UCSD-AML1 (cell line): Measurements from ENCODE around the gene CCDC77.

Experiments used
- DNase-seq: peaks from one replicate; lab custom pipeline; 2025; ENCODE audit not compliant: unreplicated experiment; lab: John Stamatoyannopoulos, UW

Gene CCDC77

GRCh38 chr12:452667-453210 lies 51.3 kb downstream of the CCDC77 start:
- DNase-seq: no peak

- DNase-seq: no peak
Measured at GRCh38 chr12:454833-455232, 53.4 kb downstream of the CCDC77 start.

DNA sequence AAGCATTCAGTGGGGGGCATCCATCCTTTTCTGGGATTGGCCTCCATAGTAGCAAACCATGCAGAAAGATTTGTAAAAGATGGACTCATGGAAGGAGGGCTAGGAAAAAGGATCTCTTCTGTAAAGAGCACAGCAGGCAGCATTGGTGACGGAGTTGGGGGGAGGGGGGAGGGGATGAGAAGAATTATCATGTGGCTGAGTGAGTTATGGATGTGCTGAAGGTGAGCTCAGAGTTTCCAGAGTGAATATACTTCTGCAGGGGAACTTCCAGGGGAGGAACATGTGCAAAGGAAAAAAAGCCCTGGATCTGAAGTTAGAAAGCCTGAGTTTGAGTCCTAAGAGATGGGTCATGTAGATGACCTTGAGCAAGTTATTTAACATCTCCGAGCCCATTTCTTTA lies 54.4 kb downstream of the CCDC77 start:
- DNase-seq: no peak

- DNase-seq: no peak
Measured at GRCh38 chr12:457676-458075, 56.2 kb downstream of the CCDC77 start.

DNA sequence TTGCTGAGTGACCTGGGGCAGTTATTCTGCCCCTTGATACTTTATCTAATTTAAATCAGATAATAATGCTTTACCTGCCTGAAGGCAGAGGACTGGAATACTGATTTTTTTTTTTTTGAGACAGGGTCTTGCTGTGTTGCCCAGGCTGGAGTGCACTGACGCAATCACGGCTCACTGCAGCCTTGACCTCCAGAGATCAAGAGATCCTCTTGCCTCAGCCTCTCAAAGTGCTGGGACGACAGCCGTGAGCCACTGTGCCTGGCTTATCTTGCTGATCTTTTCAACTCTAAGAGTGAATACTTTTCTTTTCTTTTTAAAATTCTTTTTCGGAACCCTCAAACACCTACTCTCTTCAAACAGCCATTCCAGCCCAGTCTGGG lies 57.6 kb downstream of the CCDC77 start:
- no peak for DNase-seq

DNA sequence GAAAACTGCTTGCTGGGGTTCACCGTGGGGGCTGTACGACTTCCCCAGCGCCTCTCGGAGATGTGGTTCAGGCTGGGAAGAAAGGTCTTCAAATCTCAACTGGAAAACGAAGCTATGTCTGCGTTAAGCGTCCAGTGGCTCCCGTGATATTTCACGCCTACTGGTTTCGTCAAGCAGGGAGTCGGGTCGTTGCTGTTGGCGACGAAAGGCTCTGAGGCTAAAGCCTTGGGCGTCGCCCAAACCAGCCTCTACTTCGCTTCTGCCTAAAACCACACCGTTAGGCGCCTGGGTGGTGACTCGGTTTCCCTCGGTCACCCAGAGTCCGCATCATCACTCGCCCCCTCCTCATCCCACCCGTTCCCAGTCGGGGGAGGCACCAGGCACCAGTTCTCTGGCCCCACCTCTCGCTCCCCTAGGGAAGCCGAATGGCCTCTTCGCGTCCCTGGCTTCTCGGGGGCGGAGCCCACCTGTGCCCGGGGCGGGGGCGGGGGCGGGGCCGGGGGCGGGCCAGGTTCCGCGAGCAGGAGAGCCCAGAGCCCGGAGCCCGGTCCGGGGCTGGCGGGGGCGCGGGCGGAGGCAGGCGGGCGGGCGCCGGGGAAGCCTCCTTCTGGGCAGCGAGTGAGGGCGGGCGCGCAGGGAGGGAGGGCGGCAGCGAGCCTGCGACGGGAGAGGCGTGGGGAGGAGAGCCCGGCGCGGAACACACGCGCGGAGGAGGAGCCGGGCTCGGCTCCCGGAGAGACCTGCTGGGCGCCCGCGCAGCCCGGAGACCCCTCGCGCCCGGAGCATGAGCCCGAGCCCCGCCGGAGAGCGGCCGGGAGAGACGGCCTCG lies 58.2 kb downstream of the CCDC77 start, which contains the start of gene B4GALNT3:
Gene B4GALNT3, plus strand, starts transcription at position 510 of the 829 bp plus-strand sequence. CDS start 438 bp downstream, outside the sequence.
- no peak for DNase-seq

DNA sequence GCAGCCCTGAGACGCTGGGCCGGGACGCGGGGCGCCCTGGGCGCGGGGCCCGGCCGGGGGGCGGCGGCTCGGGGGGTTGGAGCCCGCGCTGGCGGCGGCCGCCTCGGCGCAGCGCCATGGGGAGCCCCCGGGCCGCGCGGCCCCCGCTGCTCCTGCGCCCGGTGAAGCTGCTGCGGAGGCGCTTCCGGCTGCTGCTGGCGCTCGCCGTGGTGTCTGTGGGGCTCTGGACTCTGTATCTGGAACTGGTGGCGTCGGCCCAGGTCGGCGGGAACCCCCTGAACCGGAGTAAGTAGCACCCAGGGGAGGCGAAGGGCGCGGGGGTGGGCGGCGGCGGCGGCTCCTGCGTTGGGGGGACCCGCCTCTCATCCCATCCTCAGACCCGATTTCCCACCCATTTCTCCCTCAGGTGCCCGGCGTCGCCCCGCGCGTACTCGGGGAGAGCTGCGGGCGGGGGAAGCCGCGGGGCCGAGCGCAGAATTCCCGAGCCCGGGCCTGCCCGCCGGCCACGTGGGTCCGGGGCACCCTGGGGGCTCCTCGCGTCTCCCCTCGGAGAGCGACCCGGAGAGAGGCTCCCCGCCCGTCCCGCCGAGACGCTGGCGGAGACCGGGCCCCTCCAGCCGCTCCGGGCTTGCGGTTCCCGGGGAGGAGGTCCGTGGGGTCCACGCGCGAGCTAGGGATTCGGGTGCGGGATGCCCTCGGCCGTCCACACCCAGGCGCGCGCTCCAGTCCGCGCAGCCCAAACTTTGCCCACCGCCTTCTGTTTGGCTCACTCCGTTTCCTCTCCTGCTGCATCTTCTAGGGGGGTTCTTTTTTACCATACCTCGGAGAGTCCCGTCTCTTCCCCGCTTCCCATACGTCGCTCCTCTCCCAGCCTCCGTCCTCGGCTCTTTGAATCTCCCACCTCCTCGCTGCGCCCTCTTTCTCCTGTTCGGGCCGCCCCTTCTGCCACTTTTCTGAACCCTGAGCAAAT lies 59.1 kb downstream of the CCDC77 start:
- no peak for DNase-seq

- no peak for DNase-seq
Measured at GRCh38 chr12:461425-461824, 60.0 kb downstream of the CCDC77 start.

DNA sequence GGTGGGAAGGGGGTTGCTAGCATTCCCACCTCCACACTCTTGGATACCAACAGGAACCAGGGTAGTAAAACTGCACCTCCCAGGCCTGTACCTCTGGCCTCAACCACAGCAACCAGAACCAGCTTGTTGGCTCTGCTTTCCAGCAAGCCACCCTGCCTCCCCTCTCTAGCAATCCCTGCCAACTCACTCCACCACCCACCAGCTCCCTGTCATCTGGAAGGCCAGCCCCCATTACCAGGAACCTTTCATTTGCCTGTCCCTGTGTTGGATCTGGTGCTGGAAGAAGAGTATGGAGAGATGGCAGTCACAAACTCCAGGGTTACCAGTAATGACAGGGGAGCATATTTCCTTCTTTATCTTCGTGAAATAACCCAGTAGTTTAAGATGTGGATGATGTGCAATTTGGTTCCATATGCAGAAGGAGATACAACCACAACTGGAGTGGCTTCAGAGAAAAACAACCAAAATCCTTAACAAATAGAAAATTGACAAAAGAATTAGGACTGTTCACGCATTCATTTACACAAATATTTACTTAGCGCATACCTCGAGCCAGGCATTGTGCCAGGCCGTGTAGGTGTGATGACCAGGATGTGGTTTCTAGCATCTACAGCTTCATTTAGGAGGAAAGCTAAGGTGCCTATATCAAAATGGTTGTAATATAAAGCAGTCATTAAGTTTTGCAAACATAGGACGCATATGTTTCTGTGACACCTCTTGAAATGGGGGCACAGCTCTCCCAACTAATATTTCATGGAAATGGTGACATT lies 61.7 kb downstream of the CCDC77 start:
- no peak for DNase-seq

DNA sequence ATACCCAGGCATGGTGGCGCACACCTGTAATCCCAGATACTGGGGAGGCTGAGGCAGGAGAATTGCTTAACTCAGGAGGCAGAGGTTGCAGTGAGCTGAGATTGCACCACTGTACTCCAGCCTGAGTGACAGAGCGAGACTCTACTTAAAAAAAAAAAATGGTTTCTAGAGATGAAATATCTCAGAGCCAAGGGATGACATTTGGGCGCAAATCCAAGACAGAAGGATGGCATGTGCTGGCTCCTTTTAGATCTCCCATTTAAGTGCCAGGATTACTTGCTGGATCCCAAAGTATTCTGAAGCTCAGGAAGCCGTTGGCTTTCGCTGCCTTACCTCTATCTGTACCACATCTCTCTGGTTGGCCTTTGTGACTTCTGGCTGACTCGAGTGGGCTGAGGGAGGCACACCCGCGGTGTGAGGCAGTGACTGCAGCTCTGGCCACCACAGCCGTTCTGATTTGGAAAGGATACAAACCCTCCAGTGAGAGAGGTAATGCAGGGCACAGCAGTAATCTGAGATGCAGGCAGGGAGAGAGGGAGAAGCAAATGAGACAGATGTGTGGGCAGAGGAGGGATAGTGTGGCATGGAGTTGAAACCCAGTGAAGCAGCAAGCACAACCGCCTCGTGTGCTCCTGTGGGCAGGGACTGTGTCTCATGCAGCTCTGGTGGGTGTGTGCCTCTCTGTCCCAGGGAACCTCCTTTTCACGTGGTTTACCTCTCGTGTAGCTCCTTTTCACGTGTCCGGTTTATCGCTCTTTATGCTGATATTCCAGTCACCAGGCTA lies 63.2 kb downstream of the CCDC77 start:
- no peak for DNase-seq

DNA sequence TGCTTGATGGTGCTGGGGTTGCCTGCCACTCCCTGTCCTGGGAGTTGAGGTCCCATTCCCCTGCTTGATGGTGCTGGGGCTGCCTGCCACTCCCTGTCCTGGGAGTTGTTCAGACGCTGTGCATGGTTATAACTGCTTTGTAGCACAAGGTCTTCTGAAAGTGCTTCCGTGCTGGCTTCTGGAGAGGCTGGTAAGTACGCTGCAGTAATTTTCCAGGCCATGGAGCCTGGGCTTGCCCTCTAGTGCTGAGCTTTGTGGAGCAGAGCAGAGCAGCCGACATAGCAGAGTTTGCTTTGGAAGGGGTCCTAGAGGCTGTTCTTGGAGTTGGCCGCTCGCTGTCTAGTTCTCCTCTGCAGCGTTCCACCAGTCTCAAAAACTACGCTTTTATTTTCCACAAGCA lies 64.6 kb downstream of the CCDC77 start:
- DNase-seq: no peak

DNA sequence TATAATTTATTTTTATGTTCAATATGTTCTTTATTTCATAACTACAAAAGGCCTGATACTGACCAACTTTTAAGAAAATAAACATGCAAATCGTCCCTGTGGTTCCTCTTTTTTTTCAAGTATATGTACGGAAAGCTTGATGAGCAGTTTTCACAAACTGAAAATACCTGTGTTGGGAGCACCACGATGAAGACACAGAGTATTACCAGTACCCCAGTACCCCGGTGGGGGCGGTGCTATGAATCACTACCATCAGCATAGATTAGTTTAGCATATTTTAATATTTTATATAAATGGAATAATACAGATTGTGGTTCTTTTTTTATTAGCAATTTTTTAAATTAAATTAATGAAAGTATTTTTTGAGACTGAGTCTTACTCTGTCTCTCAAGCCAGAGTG lies 65.3 kb downstream of the CCDC77 start:
- DNase-seq: no peak

DNA sequence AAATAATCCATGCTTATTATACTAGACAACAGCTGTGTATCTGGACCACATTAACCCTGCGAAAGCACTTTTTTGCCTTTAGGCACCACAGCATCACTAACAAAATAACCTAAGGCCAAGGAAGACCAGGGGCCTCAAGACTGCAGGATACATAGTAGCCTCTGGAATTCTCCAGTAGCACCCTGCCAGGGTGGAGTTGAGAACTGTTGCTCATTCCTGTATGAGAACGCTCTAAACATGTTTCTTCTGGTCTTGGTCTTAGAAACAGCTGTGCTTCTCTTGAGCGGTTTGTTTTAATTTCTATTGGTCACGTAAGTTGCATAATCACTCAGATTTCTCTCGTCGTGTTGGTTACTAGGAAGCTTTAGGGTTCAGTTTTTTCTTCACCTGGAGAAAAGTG lies 66.1 kb downstream of the CCDC77 start:
- no peak for DNase-seq

GRCh38 chr12:468671-469389 lies 67.4 kb downstream of the CCDC77 start:
- no peak for DNase-seq

- DNase-seq: no peak
Measured at GRCh38 chr12:470133-470532, 68.7 kb downstream of the CCDC77 start.

DNA sequence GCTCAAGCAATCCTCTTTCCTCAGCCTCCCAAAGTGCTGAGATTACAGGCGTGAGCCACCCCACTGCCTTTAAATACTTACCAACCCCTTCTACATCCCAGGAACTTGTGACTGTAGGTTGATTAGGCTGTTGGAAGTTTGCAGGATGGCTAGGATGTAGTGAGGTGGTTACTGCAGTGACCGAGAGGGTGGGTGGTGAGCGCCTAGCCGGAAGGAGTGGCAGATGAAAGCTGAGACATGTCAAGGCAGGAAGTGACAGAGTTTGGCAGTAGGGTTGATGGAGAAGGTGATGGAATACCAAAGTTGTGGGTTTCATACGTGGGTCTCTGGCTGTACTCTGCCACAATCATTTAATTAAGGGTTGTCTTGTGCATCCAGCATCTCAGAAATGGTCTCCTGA lies 71.8 kb downstream of the CCDC77 start:
- no peak for DNase-seq

- DNase-seq: no peak
Measured at GRCh38 chr12:473863-474577, 72.6 kb downstream of the CCDC77 start.

DNA sequence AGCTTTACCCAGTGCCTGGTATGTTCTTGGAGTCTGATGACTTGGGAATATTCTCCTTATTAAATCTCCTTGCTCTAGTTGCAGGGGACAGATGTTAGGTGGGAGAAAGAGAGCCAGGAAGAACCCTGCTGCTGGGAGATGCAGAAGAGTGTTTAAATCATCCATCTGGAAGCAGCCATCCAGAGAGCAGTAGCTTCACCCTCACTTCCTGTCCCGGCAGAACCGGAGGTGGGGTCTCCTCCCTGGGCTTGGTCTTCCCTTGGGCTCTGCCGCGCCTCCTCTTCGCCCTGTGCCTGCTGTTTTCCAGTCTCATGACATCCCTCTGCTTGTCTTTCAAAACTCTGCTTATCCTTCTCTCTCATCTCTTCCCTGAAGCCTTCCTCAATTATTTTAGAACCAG lies 73.8 kb downstream of the CCDC77 start:
- no peak for DNase-seq

DNA sequence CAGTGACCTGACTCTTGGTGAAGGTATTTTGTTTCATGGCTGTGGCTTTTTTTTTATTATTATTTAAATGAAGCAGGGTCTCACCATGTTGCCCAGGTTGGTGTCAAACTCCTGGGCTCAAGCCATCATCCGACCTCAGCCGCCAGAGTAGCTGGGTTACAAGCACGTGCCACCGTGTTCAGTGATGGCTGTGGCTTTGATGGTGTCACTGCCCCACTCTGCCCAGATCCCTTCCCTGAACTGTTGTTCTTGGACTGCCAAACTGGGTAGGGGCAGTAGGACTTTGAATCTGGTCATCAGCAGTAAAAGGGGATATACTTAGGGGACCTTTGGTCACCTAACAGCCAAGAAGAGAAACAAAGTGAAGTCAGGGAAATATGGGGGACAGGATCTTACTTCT lies 77.7 kb downstream of the CCDC77 start:
- no peak for DNase-seq
